Spleen (tissue), 7 donors: ENCODE data around the gene SMCHD1.
"Not testable (repeated sequence)": the region's sequence is repeated elsewhere in the genome, so short reads cannot be mapped to it uniquely, and the experiment has no call there.

ENCODE experiments used
- POLR2A ChIP-seq, 3 donors: fragments of 450-650 bp; IDR thresholded peaks; one replicate each; pipeline ENCODE4 v1.5.1; 2017; ENCODE audit warnings: antibody characterized with exemption in 3 of 3, mild to moderate bottlenecking in 1 of 3
- POLR2AphosphoS5 ChIP-seq, 3 donors: sonication (generic); formaldehyde crosslinking; IDR thresholded peaks; one replicate each; pipeline ENCODE4 v1.5.1; 2017; ENCODE audit warnings: antibody characterized with exemption in 3 of 3
- TF ChIP-seq, protein P1 (sequence below), 11 experiments: fragments of 200-600 bp in 7 of 11; fragments of 450-650 bp in 4 of 11; sonication (generic) in 4 of 11; IDR thresholded peaks in 8 of 11; conservative IDR thresholded peaks in 3 of 11; 1 replicate in 7 of 11; 2 replicates in 4 of 11; pipeline versions ENCODE4 v1.4.0 to v1.8.0; 2016 to 2021; ENCODE audit warnings: antibody characterized with exemption in 11 of 11, inconsistent platforms in 4 of 11, mild to moderate bottlenecking in 1 of 11
- donor health status: DM: no; HTN: no; CAD: no; lungs with moderate emphysema.
- donor health status: DM: no; HTN: no; CAD: no.
- donor health status: DM: no; HTN: no; CAD: no.

DNA sequence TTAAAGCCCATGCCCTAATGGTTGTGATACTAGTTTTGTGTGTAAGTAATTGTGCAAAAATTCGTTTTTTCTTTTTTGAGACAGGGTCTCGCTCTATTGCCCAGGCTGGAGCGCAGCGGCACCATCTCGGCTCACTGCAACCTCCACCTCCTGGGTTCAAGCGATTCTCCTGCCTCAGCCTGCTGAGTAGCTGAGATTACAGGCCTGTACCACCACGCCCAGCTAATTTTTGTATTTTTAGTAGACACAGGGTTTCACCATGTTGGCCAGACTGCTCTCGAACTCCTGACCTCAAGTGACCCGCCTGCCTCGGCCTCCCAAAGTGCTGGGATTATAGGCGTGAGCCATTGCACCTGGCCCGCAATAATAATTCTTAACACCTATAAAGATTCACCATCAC, 196.9 kb downstream of the SMCHD1 start:
- TF ChIP-seq, protein P1, sequence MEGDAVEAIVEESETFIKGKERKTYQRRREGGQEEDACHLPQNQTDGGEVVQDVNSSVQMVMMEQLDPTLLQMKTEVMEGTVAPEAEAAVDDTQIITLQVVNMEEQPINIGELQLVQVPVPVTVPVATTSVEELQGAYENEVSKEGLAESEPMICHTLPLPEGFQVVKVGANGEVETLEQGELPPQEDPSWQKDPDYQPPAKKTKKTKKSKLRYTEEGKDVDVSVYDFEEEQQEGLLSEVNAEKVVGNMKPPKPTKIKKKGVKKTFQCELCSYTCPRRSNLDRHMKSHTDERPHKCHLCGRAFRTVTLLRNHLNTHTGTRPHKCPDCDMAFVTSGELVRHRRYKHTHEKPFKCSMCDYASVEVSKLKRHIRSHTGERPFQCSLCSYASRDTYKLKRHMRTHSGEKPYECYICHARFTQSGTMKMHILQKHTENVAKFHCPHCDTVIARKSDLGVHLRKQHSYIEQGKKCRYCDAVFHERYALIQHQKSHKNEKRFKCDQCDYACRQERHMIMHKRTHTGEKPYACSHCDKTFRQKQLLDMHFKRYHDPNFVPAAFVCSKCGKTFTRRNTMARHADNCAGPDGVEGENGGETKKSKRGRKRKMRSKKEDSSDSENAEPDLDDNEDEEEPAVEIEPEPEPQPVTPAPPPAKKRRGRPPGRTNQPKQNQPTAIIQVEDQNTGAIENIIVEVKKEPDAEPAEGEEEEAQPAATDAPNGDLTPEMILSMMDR (IDR thresholded peaks at IDR 0.05 in 8 of 11, conservative IDR thresholded peaks at IDR 0.05 in 3 of 11), result not testable (repeated sequence)
- TF ChIP-seq POLR2A, POLR2AphosphoS5 (IDR thresholded peaks at IDR 0.05): not testable (repeated sequence)
